ENCODE data around the gene SEPTIN10.
"Not testable (repeated sequence)": the region's sequence is repeated elsewhere in the genome, so short reads cannot be mapped to it uniquely, and the experiment has no call there.

Gene SEPTIN10

DNA sequence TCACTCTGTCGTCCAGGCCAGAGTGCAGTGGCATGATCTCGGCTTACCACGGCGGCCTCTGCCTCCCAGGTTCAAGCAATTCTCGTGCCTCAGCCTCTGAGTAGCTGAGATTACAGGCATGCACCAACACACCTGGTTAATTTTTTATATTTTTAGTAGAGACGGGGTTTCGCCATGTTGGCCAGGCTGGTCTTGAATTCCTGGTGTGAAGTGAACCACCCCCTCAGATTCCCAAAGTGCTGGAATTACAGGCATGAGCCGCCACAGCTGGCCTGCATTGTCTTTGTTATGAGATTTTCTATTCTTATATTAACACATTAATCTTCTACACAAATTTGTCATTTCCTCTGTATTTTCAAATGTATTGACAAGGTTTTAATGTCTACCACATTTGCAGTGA lies 75.2 kb downstream of the SEPTIN10 start:
- DNase-seq = no peak

DNA sequence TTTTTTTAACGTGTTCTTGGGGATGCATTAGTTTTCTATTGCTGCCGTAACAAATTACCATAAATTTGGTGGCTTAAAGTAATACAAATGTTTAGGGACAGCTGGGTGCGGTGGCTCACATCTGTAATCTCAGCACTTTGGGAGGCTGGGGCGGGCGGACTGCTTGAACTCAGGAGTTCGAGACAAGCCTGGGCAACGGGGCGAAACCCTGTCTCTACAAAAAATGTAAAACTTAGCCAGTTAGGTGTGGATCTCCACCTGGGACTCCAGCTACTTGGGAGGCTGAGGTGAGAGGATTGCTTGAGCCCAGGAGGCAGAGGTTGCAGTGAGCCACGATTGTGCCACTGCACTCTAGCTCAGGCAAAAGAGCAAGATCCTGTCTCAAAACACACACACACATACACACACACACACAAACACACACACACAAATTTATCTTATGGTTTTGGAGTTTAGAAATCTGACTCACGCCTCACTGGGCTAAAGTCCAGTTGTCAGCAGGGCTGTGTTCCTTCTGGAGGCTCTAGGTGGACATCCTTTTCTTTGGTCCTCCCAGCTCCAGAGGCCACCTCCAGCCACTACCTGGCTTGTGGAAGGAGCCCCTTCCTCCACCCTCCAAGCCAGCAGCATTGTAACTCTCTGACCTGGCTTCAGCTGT lies 76.1 kb downstream of the SEPTIN10 start:
- no peak for DNase-seq

DNA sequence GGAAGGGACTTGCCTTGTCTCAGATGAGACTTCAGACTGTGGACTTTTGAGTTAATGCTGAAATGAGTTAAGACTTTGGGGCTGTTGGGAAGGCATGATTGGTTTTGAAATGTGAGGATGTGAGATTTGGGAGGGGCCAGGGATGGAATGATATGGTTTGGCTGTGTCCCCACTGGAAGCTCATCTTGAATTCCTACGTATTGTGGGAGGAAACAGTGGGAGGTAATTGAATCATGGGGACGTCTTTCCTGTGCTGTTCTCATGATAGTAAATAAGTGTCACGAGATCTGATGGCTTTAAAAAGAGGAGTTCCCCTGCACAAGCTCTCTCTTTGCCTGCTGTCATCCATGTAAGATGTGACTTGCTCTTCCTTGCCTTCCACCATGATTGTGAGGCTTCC lies 77.2 kb downstream of the SEPTIN10 start:
- DNase-seq = not testable (repeated sequence)

DNA sequence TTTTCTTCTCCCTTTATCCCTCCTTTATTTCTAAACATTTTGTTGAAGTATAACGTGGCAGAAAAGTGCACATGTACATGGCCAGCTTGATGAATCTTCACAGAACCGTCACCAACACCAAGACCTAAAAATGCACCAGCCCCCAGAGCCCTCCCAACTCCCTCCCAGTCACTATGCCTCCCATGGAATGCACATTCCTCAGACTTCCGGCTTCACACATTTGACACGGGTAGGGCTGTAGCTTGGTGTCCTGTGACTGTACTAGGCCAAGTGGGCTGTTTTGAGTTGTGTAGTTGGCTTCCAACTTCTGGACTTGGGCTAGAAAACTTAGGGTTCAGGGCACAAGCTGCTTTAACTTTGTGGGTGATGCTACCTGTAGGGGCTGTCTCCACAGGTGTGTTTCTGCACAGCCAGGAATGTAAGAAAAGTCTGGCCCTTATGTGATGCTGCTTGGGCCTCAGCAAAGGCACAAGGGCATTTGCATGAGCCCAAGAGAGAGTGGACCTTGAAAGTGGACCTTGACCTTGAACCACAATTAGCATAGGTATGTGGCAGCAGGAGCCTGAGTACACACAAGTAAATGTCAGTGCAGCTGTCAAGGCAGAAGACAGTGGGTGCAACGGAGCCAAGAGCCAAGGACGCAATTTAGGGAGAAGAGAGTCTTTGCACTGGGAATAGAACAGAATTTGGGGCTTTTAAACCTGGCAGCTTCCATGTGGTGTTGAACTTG lies 78.4 kb downstream of the SEPTIN10 start:
- no peak for DNase-seq

DNA sequence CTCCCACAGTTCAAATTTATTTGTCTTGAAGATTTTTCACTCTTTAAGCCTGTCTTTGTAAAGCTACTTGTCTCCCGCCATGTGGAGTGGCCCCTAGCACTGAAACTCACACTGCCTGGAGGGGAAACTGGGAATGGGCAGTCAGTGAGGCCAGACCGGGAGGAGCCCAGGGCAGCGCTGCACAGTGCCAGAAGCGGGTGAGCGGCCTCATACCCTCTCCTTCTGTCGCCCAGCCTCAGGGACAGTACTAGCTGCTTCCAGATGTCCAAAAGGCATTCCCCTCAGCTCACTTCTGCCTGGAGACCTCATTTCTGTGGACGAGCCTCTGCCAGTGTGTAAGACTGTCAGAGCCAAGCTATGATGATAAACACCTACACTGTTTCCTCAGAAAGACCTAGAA lies 79.9 kb downstream of the SEPTIN10 start:
- no peak for DNase-seq

DNA sequence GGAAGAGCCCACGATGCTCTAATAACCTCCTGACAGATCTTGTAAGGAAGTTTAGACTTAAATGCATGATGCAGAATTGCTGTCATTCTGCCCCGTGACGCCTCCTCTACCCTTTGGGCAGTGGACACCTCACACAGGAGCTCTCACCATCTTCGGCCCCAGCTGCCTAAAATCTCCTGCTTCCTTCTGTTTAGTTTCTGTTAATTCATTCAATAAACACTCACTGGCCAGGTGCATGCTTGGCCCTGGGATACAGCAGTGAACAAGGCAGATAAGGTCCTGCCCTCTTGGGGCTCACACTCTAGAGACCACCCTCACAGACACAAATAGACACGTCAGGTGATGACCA lies 81.1 kb downstream of the SEPTIN10 start:
- no peak for DNase-seq

DNA sequence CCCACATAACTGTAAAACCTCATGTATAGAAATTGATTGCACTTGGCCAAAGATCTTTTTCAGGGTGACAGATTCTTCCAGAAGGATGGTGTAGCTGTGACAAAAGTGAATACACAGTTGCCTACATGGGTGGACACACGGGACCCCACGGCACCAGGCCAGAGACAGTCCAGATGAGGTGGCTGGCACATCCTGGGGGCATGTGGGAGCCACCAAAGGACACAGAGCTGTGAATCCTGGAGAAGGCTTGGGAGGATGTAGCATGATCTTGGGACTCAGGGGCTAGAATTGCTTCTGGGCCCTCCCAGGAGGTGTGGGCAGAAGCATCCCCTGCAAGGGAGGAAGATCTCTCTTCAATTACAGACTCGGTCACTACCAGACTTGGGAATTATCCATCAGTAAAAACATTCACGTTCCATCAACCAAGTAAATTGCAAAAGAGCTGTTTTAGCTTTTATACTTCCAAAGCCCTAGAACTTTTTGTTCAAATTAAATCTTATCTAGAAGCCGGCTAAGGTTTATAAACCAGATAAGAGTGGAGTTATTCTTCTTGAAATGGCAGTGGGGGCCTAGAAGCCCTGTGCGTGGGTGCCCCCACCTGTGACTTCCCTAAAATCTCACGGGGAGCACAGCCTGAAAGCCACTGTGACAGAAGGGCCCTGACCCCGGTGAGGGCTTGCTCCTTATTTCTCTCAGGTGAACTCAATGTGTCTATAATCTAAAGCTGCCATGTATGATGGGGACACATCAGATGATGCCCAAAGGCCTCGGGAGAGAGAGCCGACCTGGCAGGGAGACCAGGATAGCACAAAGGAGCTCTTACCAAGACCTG lies 81.7 kb downstream of the SEPTIN10 start:
- DNase-seq = no peak

DNA sequence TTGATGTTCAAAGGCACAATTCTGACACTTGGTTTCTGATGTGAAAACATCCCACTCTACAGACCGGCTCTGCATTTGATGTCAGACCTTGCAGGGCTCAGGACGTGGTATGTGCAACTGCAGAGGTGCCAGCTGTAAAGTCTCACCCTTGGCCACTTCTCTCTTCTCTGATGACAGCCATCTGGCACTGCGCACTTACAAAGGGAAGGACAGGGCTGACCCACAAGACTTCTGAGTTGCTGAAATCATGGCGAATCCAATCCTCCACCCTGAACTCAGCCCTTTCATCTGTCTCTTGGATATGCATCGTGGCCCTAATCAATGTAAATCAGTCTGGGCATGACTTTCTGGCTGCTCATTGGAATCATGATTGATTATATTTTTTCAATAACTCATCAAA lies 82.5 kb downstream of the SEPTIN10 start:
- DNase-seq = no peak

DNA sequence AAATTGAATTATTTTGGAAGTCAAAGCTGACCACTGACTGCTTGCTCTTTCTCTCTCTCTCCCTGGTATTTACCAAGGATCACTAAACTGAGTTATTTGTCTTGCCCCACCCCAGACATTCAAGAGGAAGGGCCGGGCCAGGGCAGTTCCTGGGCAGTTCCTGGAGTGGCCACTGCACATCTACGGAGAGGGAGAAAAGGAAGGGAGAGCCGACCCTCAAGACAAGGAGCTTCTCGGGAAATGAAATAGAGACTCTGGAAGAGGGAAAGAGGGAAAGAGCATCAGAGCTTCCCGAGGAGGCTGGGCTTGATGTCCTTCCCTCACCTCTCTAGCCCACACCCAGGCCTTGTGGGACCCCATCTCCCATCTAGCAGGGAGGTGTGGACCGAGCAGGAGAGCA lies 83.1 kb downstream of the SEPTIN10 start:
- DNase-seq = no peak

DNA sequence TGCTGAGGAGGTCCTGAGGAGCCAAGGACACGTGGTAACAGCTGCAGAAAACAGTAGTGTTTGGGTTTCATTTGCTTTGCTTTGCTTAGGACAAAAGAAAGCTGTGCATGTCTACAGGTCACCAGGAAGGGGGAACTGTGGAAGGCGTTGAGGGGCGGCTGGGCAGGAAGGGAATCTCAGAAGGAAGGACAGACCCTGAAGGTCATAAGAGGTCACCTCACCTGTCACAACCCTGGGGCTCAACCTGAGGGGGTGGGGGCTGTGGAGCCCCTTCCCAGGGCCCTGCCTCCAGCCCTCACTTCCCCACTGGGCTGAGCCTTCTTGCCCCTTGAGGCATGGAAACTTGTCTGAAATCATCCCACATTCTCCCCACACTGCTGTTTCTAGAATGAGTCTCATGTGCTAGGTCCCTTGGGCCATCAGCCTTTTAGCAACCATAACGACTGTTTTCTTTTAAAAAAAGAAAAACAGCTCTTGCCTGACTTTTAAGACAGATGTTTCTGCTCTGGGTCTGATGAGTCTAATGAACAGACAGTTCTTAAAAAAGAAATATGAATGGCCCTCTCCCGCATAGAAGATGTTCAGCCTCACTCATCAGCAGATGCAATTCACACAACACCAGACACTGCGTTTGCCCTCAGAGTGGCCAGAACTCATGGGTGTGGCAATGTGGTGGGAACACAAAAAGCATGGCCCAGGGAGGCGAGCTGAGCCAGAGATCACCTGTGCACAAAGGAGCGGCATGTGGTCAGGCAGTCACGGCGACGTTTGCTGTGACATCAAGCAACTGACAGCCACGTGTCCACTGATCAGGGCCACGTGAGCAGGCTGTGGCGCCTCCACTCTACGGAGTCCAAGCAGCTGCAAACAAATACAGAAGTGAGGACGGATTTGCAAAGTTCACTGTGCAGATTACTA lies 84.0 kb downstream of the SEPTIN10 start:
- DNase-seq = no peak

DNA sequence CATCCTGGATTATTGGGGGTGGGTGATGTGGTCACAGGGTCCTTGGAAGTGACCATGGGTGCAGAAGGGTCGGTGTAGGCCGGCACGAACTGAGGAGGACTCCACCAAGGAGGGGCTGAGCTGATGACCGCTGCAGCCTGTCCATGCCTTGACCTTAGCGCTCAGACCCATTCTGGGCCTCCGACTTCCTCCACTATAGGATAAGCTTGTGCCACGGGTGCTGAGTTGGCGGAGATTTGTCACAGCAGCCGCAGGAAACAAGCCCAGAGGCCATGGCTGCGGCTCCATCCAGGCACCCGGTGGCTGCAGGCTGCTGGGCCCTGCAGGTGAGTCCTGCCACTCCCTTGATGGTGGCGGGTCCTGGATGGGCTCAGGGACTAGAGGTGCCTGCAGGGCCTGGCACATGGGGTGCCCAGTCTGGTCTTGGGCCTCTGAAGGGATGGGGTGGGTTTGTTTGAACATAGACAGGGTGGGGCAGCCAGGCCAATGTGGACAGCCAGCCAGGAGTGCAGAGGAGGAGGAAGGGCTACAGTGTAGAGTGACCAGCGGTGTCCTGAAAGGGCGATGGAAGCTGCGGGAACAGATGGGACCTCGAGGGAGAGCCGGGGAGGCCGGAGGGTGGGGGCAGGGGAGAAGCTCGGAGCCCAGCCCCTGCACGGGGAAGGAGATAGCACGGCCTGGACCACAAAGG lies 84.8 kb downstream of the SEPTIN10 start:
- DNase-seq = no peak

DNA sequence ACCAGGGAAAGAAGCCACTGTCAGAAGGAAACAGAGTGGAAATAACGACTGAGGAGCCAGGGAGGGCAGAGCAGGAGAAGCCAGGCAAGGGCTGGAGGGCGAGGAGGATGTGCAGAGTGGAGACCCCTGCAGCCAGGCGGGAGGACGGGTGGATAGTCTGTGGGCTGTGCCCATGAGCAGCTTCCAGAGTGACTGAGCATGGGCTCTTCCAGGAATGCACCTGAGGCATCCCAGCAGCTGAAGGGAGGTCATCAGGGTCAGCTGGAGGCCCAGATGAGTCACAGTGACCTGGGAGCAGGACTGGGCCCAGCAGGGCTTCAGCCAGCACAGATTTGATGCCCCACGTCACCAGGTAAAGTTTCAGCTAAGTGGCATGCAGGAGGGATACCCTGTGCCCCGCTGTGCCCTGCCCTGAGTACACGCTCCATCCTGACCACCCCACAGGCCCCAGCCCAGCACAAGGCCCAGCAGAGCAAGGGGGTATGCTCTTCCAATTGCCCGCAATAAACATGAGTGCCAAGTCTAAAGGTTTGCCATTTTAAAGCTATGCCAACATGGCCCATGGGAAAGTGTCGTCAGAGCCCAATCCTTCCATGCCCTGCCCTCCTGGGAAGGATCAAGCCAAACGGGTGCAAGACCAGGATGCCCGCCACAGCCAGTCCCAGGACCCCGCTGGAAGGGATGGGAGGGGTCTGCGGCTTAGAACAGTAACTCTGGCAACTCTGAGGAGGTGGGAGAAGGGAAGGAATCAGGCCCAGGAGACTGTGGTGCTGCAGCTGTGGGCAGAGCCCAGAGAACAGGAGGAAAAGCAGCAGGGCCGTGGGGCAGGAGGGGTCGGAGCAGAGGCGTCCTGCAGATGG lies 85.7 kb downstream of the SEPTIN10 start:
- no peak for DNase-seq

DNA sequence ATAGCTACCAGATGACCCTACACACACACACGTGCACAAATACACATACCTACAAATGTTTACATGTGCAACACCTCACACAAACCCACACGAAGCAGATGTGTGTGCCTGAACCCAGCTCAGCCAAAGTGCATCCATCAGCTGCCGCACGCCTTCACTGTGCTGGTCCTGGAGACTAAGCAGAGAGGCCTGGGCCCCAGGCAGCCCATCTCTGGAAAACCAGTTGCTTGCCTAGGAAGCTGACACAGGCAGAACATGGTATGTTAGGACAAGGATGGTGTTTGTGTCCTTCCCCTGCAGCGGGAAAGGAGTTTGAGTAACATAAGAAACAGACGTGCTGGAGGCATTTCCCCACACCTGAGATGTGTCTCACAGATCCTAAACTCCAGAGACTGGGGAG lies 86.7 kb downstream of the SEPTIN10 start:
- DNase-seq = no peak

DNA sequence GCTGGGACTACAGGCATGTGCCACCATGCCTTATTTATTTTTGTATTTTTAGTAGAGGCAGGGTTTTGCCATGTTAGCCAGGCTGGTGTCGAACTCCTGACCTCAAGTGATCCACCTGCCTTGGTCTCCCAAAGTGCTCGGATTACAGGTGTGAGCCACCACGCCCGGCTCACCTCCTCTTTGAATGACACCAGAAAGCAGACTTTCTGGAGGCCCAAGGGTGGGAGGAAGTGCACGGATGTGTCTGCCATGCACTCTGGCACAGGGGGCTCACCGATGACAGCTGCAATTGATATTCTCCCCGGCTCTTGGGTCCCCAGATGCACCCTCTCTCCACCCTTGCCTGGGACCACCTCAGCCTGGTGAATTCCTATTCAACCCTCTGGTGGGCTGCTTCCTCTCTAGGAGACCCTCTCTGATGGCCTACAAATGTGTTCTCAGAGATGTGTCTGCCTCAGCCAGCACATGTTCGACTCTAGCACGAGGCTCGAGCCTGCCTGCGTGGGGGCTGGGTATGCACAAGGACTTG lies 87.3 kb downstream of the SEPTIN10 start:
- DNase-seq = no peak

DNA sequence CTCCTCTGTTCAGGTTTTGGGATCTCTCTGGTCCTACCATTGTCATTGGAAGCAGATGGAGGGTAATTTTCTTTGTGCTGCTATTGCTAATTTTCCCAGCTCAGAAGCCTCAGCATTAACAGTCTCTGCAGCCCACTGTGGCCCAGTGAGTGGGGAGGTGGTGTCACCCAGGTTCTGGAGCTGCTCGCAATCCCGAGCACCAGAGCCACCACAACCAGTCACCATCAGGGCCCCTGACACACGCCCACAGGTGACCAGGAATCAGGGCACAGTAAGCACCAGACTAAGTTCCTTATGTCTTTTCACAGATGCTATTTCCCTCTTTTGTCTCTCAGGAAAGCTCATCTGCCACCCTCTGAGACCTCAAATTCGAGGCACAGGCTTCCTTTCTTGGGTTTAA lies 87.9 kb downstream of the SEPTIN10 start:
- DNase-seq = no peak

DNA sequence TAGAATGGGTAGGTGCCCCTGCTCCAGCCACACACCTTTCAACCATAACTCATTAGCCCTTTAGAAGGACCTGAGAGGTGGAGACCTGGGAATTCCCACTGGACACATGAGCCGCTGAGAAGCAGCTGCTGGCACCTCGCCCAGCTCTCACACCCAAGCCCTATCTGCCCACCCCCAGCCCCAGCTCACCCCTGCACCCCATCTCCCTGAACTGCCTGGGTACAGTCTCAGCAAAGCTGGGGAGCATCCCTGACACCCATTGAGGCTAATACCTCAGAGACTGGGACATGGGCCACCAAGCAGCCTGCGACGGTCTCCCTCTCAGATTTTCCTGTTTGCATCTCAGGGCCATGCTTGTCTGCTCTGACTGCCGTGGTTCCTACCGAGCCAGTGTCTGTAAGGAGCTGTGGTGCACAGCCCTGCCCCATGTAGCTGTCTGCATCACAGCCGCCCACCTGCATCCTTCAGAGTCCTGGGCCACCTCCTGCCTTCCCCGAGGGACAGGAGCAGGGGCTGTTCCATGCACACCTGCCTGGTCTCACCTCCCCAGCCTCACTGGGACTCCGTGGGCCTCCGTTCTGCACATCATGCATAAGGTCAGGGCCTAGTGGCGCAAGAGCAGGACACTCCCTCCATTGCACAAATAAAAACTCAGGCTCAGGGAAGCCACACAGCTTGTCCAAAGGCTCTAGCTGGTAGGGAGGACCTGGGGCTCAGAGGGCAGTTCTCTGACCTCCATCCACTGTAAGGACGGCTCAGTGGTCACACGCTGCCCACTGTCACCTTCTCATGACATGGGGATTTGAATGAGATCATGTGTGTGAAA lies 90.0 kb downstream of the SEPTIN10 start:
- no peak for DNase-seq

DNA sequence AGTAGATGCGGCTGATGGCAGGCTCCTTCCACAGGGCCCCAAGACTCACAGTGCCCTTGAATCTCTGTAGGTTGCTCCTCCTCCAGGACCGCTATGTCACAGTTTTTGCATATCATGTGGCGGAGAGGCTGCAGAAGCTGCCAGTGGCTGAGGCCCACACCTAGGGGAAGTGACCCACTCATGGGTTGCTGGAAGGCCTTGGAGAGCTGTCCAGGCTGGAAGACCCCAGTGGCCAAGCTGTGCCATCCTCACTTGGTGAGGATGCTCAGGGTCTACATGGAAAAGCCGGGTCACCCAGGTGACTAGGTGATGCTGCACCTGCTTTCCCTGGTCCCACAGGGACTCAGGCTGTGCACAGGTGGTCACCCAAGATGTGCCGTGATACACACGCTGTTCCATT lies 90.6 kb downstream of the SEPTIN10 start:
- no peak for DNase-seq

DNA sequence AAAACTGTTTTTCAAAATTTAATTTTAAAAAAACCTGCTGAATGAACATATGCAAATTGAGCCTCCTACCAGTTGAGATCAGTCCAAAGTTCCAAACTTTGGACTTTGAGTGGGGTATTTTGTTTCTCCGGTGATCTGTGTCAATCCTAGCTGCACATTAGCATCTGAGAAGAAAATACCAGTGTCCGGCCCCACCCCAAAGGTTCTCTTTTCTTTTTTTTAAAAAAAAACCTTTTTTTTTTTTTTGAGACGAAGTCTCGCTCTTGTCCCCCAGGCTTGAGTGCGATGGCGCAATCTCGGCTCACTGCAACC lies 91.7 kb downstream of the SEPTIN10 start:
- DNase-seq = no peak

DNA sequence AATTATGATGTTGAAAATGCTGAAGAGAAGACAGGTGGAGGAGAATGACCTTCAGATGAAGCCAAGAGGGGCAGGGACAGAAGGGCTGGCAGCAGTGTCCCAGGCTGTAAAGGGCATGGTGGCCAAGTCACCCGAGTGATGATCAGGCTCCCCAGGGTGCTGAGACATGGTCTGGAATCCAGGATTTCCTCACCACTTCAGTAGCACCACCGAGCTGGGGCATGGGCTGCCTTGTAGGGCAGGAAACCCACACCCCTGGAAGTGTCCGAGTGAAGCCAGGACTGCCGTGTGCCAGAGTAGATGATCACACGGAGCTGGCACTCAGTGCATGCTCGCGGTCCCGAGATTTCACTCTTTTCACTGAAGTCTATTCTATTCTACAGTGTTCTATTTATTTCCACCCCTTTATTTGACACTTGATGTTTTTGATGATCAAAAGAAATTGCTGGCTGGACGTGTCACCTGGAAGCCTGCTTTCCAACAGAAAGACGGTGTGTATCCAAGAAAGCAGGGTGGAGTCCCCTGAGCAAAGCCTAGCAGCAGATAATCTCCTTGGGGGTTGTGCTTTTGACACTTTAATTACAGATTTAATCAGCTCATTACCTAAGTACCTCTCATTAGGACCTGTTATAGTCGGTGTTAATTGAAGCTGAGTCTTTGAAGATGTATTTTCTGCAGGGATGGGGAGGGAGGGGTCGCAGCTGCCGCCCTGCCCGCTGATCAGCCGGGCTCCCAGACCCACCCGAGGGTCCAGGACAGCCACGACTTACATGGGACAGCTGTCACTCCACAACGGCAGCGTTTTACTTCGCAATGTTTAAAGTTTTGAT lies 92.3 kb downstream of the SEPTIN10 start:
- no peak for DNase-seq

Data from GDM1 (cell line).